OCI-LY7 (cell line): Measurements from ENCODE around the gene GFI1B. TPM values are rescaled to one million over a fixed set of nuclear protein-coding genes. Genes with fewer than 3 reads are reported as not detected.
"Not testable (repeated sequence)": the region's sequence is repeated elsewhere in the genome, so short reads cannot be mapped to it uniquely, and the experiment has no call there.

Experiments
- BruUV-seq: library from RNA; stranded (reverse); fragments of 400-500 nt; replicated peaks from 2 replicates; lab custom pipeline; 2021; lab: Mats Ljungman, UMichigan
- CTCF ChIA-PET: fragments of 300-600 bp; sonication (Branson Sonifier 250); formaldehyde crosslinking; loops from one replicate; lab custom pipeline; 2022; ENCODE audit warnings: antibody characterized with exemption; ENCODE audit not compliant: unreplicated experiment; lab: Charles Lee
- POLR2A ChIA-PET: fragments of 300-600 bp; sonication (Branson Sonifier 250); formaldehyde crosslinking; loops from one replicate; lab custom pipeline; 2022; ENCODE audit warnings: antibody characterized with exemption; lab: Charles Lee
- DNase-seq: peaks from one replicate; pipeline ENCODE4 v3.0.0-alpha.2; 2015; ENCODE audit warnings: low spot score
- H2AFZ ChIP-seq: fragments of 200-600 bp; sonication (generic), shearing (Covaris generic); 2 replicates; pipeline ENCODE4 v1.6.1; 2014; ENCODE audit warnings: mild to moderate bottlenecking, antibody characterized with exemption, low read length, moderate library complexity
- H3K27ac ChIP-seq: fragments of 200-600 bp; sonication (generic); 2 replicates; pipeline ENCODE4 v1.5.1; 2014; ENCODE audit warnings: mixed run types, low read depth, mild to moderate bottlenecking, moderate library complexity, low read length, inconsistent platforms; ENCODE audit not compliant: poor library complexity, severe bottlenecking
- H3K36me3 ChIP-seq: fragments of 200-600 bp; sonication (generic); 2 replicates; pipeline ENCODE4 v1.6.1; 2014; ENCODE audit warnings: mild to moderate bottlenecking, antibody characterized with exemption, low read length, moderate library complexity, mixed read lengths; ENCODE audit not compliant: insufficient read depth
- H3K4me1 ChIP-seq: fragments of 200-600 bp; sonication (generic); 2 replicates; pipeline ENCODE4 v1.5.1; 2014; ENCODE audit warnings: mild to moderate bottlenecking, low read length; ENCODE audit not compliant: insufficient read depth, poor library complexity, severe bottlenecking
- H3K4me2 ChIP-seq: fragments of 200-600 bp; sonication (generic); 2 replicates; pipeline ENCODE4 v1.6.1; 2014; ENCODE audit warnings: mild to moderate bottlenecking, low read length
- H3K4me3 ChIP-seq: fragments of 200-600 bp; sonication (generic); 2 replicates; pipeline ENCODE4 v1.5.1; 2014; ENCODE audit warnings: mild to moderate bottlenecking, low read depth, low read length; ENCODE audit not compliant: poor library complexity, severe bottlenecking
- H3K79me2 ChIP-seq: fragments of 200-600 bp; sonication (generic); 2 replicates; pipeline ENCODE4 v1.6.1; 2016; ENCODE audit warnings: low read depth, mild to moderate bottlenecking, low read length, moderate library complexity, mixed read lengths; ENCODE audit not compliant: insufficient read depth
- H3K9me2 ChIP-seq: fragments of 200-600 bp; sonication (generic); 2 replicates; pipeline ENCODE4 v1.6.1; 2016; ENCODE audit warnings: mild to moderate bottlenecking, low read length, mixed read lengths; ENCODE audit not compliant: insufficient read depth
- H3K9me3 ChIP-seq: fragments of 200-600 bp; sonication (generic); 2 replicates; pipeline ENCODE4 v1.6.1; 2014; ENCODE audit warnings: mild to moderate bottlenecking, mixed run types, low read length, mixed read lengths
- H4K20me1 ChIP-seq: fragments of 200-600 bp; sonication (generic); 2 replicates; pipeline ENCODE4 v1.6.1; 2014; ENCODE audit warnings: mild to moderate bottlenecking, antibody characterized with exemption, low read length, moderate library complexity, mixed read lengths; ENCODE audit not compliant: insufficient read depth
- CTCF ChIP-seq: fragments of 200-600 bp; sonication (generic); conservative IDR thresholded peaks from 2 replicates; pipeline ENCODE4 v1.5.1; 2014; ENCODE audit warnings: mild to moderate bottlenecking, antibody characterized with exemption, low read length, moderate library complexity, mixed read lengths
- EZH2phosphoT487 ChIP-seq: fragments of 200-600 bp; sonication (generic); IDR thresholded peaks from 2 replicates; pipeline ENCODE4 v1.6.1; 2018; ENCODE audit warnings: low read depth, borderline replicate concordance, mild to moderate bottlenecking, mixed run types, antibody characterized with exemption, low read length, moderate library complexity, mixed read lengths
- intact Hi-C: fragments of 100-400 bp; cut with micrococcal nuclease; formaldehyde crosslinking; loops from one replicate; pipeline ENCODE4 v1.10.0; 2022; ENCODE audit not compliant: unreplicated experiment
- total RNA-seq, 2 experiments: library from RNA; depleted of rRNA in 1 of 2; stranded (reverse); fragments of >200 nt in 1 of 2; shearing (Covaris generic) in 1 of 2; gene quantifications; 2 replicates each; pipeline ENCODE4 v1.2.3, GENCODE V29; 2014 to 2022

Gene GFI1B
- total RNA-seq, 2 experiments from 2014 or later = 0.50 to 4.9 TPM

- Histone ChIP-seq H3K9me3 (no peaks in the 10 kb centered on the region), H3K9me2 (no peaks in the 10 kb centered on the region), H3K36me3 (no peaks in the 10 kb centered on the region), H3K4me3 (no peak overlapping the region), H3K79me2 (no peaks in the 10 kb centered on the region), H3K4me2 (no peak overlapping the region), H2AFZ (no peak overlapping the region), H4K20me1 (no peaks in the 10 kb centered on the region), H3K27ac (no peak overlapping the region), H3K4me1 (no peaks in the 10 kb centered on the region)
- ChIA-PET CTCF (no interaction called here), POLR2A (no interaction called here)
- TF ChIP-seq EZH2phosphoT487 (no peak), CTCF (no peak)
- no TSS peak for BruUV-seq
- no peak for DNase-seq
- intact Hi-C loops = no loop called here
Observed at GRCh38 chr9:132965478-132965877, 13.0 kb upstream of the GFI1B start.

- DNase-seq, POLR2A ChIA-PET, H4K20me1 ChIP-seq, H2AFZ ChIP-seq, H3K27ac ChIP-seq, H3K9me3 ChIP-seq, H3K9me2 ChIP-seq, H3K4me1 ChIP-seq, H3K79me2 ChIP-seq, H3K4me3 ChIP-seq, intact Hi-C loops, H3K4me2 ChIP-seq, H3K36me3 ChIP-seq, BruUV-seq, CTCF ChIA-PET: not testable (repeated sequence)
Observed at GRCh38 chr9:132967908-132968307, 10.6 kb upstream of the GFI1B start.

GRCh38 chr9:132969783-132970182 lies 8.7 kb upstream of the GFI1B start:
- TF ChIP-seq CTCF (no peak), EZH2phosphoT487 (no peak)
- Histone ChIP-seq H3K4me2 (no peak overlapping the region), H3K4me3 (no peak overlapping the region), H3K9me2 (no peaks in the 10 kb centered on the region), H3K79me2 (no peaks in the 10 kb centered on the region), H3K9me3 (no peaks in the 10 kb centered on the region), H4K20me1 (no peaks in the 10 kb centered on the region), H3K36me3 (no peaks in the 10 kb centered on the region), H3K4me1 (no peaks in the 10 kb centered on the region), H2AFZ (no peak overlapping the region), H3K27ac (no peak overlapping the region)
- no peak for DNase-seq
- intact Hi-C loops = loop anchor here (5.0 kb wide), 1 partner anchor 167 kb away; no protein-coding TSS in a partner anchor
- POLR2A ChIA-PET = no interaction called here
- CTCF ChIA-PET = no interaction called here
- BruUV-seq = no TSS peak
